A549 (cell line): ENCODE measurements around the gene ARHGEF18.

Experiments
- CTCF ChIP-seq: fragments of >200 bp; sonication (Bioruptor Twin); formaldehyde crosslinking; IDR thresholded peaks from 3 replicates; pipeline ENCODE4 v1.5.1; 2016
- HDAC2 ChIP-seq: fragments of 200-600 bp; sonication (generic); IDR thresholded peaks from 2 replicates; pipeline ENCODE4 v1.6.1; 2016
- HEYL ChIP-seq: fragments of 250-450 bp; sonication (Bioruptor Pico); IDR thresholded peaks from 2 replicates; pipeline ENCODE4 v1.8.0; 2021; ENCODE audit warnings: mild to moderate bottlenecking, moderate library complexity

- no peak for TF ChIP-seq CTCF
- no peak for TF ChIP-seq HDAC2
- TF ChIP-seq HEYL (CRISPR knock-in tag), result no peak
Measured at GRCh38 chr19:7337380-7338194, 11.2 kb upstream of the ARHGEF18 start.
